H1 (cell line): Measurements from ENCODE around the gene ADCY1. TPM values are rescaled to one million over a fixed set of nuclear protein-coding genes. Genes with fewer than 3 reads are reported as not detected.
A peak's percentile ranks its signal among the peaks of the same experiment; 100 is the strongest.
"Not testable (repeated sequence)": the region's sequence is repeated elsewhere in the genome, so short reads cannot be mapped to it uniquely, and the experiment has no call there.

Experiments
- CTCF ChIA-PET: fragments of 300-600 bp; sonication (Branson Sonifier 250); formaldehyde crosslinking; loops from one replicate; lab custom pipeline; 2021; ENCODE audit not compliant: partially characterized antibody; lab: Charles Lee
- POLR2A ChIA-PET: fragments of 300-600 bp; sonication (Branson Sonifier 250); formaldehyde crosslinking; loops from one replicate; lab custom pipeline; 2021; ENCODE audit warnings: inconsistent platforms; ENCODE audit not compliant: partially characterized antibody; lab: Charles Lee
- DNase-seq, 2 experiments: peaks; one replicate each; pipeline versions ENCODE4 v3.0.0 to v3.0.0-alpha.2; 2010 to 2022; ENCODE audit warnings: low spot score in 2 of 2, low read depth in 1 of 2, mixed read lengths in 1 of 2
- FAIRE-seq: peaks from 2 replicates; lab custom pipeline; 2011; peaks lifted over from hg19 to GRCh38; lab: Jason Lieb, UNC
- H2AFZ ChIP-seq: 2 replicates; pipeline ENCODE4 v1.8.1; 2012; ENCODE audit warnings: low read length, inconsistent platforms
- H2AK5ac ChIP-seq: 2 replicates; pipeline ENCODE4 v1.6.1; 2013; ENCODE audit warnings: low read depth, low read length
- H2BK120ac ChIP-seq: replicated peaks from 2 replicates; pipeline ENCODE3; 2013; ENCODE audit warnings: low read depth, low read length, inconsistent platforms
- H2BK12ac ChIP-seq: 2 replicates; pipeline ENCODE4 v1.6.1; 2013; ENCODE audit warnings: low read depth, low read length
- H2BK15ac ChIP-seq: 2 replicates; pipeline ENCODE4 v1.6.1; 2013; ENCODE audit warnings: low read length
- H2BK20ac ChIP-seq: 2 replicates; pipeline ENCODE4 v1.6.1; 2013; ENCODE audit warnings: low read length
- H2BK5ac ChIP-seq: 2 replicates; pipeline ENCODE4 v1.6.1; 2013; ENCODE audit warnings: low read depth, low read length
- H3K14ac ChIP-seq: 2 replicates; pipeline ENCODE4 v1.6.1; 2013; ENCODE audit warnings: inconsistent platforms; ENCODE audit not compliant: insufficient read length
- H3K18ac ChIP-seq: 2 replicates; pipeline ENCODE4 v1.6.1; 2013; ENCODE audit warnings: low read length; ENCODE audit errors: extremely low read depth
- H3K23ac ChIP-seq: 2 replicates; pipeline ENCODE4 v1.6.1; 2013; ENCODE audit warnings: inconsistent platforms; ENCODE audit not compliant: insufficient read length
- H3K23me2 ChIP-seq: 2 replicates; pipeline ENCODE4 v1.6.1; 2013; ENCODE audit warnings: low read depth, low read length
- H3K27ac ChIP-seq: 2 replicates; pipeline ENCODE4 v1.6.1; 2011; ENCODE audit warnings: low read depth, low read length, inconsistent platforms
- H3K27me3 ChIP-seq, 4 experiments: replicated peaks in 1 of 4; 1 replicate in 1 of 4; 2 replicates in 3 of 4; pipeline versions ENCODE4 v1.6.1 to v1.8.1; 2011 to 2013; ENCODE audit warnings: low read length in 3 of 4, mild to moderate bottlenecking in 3 of 4, inconsistent platforms in 2 of 4, mixed read lengths in 2 of 4, moderate library complexity in 1 of 4; ENCODE audit not compliant: control insufficient read depth in 3 of 4, insufficient read depth in 3 of 4; ENCODE audit errors: extremely low read depth in 1 of 4
- H3K36me3 ChIP-seq, 4 experiments: 2 replicates each; pipeline versions ENCODE4 v1.6.1 to v1.8.1; 2011 to 2013; ENCODE audit warnings: mild to moderate bottlenecking in 4 of 4, low read length in 3 of 4, moderate library complexity in 2 of 4, control low read depth in 1 of 4, inconsistent platforms in 1 of 4; ENCODE audit not compliant: insufficient read depth in 4 of 4, control insufficient read depth in 2 of 4
- H3K4ac ChIP-seq: replicated peaks from 2 replicates; pipeline ENCODE3; 2013; ENCODE audit warnings: low read length, low read depth, mixed read lengths, inconsistent platforms; ENCODE audit not compliant: insufficient read length
- H3K4me1 ChIP-seq, 4 experiments: replicated peaks in 1 of 4; 1 replicate in 1 of 4; 2 replicates in 3 of 4; pipeline versions ENCODE4 v1.6.1 to v1.8.1; 2011 to 2013; ENCODE audit warnings: low read length in 3 of 4, inconsistent platforms in 2 of 4, mixed read lengths in 1 of 4; ENCODE audit not compliant: insufficient read depth in 4 of 4, control insufficient read depth in 3 of 4
- H3K4me2 ChIP-seq, 2 experiments: 2 replicates each; pipeline versions ENCODE4 v1.6.1 to v1.8.1; 2011 to 2013; ENCODE audit warnings: low read depth in 2 of 2, low read length in 2 of 2, control low read depth in 1 of 2, inconsistent platforms in 1 of 2, mild to moderate bottlenecking in 1 of 2; ENCODE audit not compliant: insufficient read depth in 1 of 2
- H3K4me3 ChIP-seq, 4 experiments: fragments of 200-600, 300-600 bp in 1 of 4; sonication (generic), shearing (Covaris generic), sonication (Bioruptor Twin) in 1 of 4; 2 replicates each; pipeline versions ENCODE4 v1.5.1 to v1.8.1; 2011 to 2016; ENCODE audit warnings: low read length in 4 of 4, low read depth in 3 of 4, control low read depth in 2 of 4, inconsistent platforms in 2 of 4, mild to moderate bottlenecking in 2 of 4, mixed read lengths in 1 of 4, moderate library complexity in 1 of 4; ENCODE audit not compliant: insufficient read depth in 2 of 4; ENCODE audit errors: extremely low read depth in 1 of 4
- H3K56ac ChIP-seq: replicated peaks from 2 replicates; pipeline ENCODE3; 2013; ENCODE audit warnings: low read depth, mild to moderate bottlenecking, mixed read lengths, low read length, inconsistent platforms; ENCODE audit not compliant: insufficient read length
- H3K79me1 ChIP-seq: 2 replicates; pipeline ENCODE4 v1.6.1; 2013; ENCODE audit warnings: low read depth, low read length, control low read depth
- H3K79me2 ChIP-seq, 2 experiments: 2 replicates each; pipeline versions ENCODE4 v1.6.1 to v1.8.1; 2012 to 2013; ENCODE audit warnings: low read length in 2 of 2, mild to moderate bottlenecking in 2 of 2, inconsistent platforms in 1 of 2; ENCODE audit not compliant: insufficient read depth in 2 of 2, control insufficient read depth in 1 of 2
- H3K9ac ChIP-seq, 4 experiments: replicated peaks in 1 of 4; 1 replicate in 1 of 4; 2 replicates in 3 of 4; pipeline versions ENCODE4 v1.6.1 to v1.8.1; 2011 to 2013; ENCODE audit warnings: low read depth in 3 of 4, low read length in 3 of 4, control low read depth in 2 of 4, mild to moderate bottlenecking in 2 of 4, moderate library complexity in 2 of 4, inconsistent platforms in 1 of 4; ENCODE audit errors: extremely low read depth in 1 of 4
- H3K9me3 ChIP-seq, 2 experiments: 2 replicates each; pipeline versions ENCODE4 v1.6.1 to v1.8.1; 2012 to 2013; ENCODE audit warnings: mild to moderate bottlenecking in 2 of 2, moderate library complexity in 2 of 2, control low read depth in 1 of 2, inconsistent platforms in 1 of 2, low read depth in 1 of 2, low read length in 1 of 2, mixed read lengths in 1 of 2; ENCODE audit not compliant: insufficient read depth in 2 of 2
- H4K20me1 ChIP-seq, 2 experiments: replicated peaks in 1 of 2; 2 replicates each; pipeline versions ENCODE3 to v1.8.1; 2011 to 2013; ENCODE audit warnings: inconsistent platforms in 2 of 2, low read length in 2 of 2, mild to moderate bottlenecking in 1 of 2; ENCODE audit not compliant: insufficient read depth in 2 of 2, control insufficient read depth in 1 of 2
- H4K5ac ChIP-seq: 2 replicates; pipeline ENCODE4 v1.6.1; 2013; ENCODE audit warnings: low read length, low read depth, mixed read lengths, inconsistent platforms; ENCODE audit not compliant: insufficient read length
- H4K8ac ChIP-seq: 2 replicates; pipeline ENCODE4 v1.8.0; 2013; ENCODE audit warnings: mild to moderate bottlenecking, moderate library complexity, low read length, inconsistent platforms; ENCODE audit not compliant: insufficient read depth; ENCODE audit errors: extremely low read depth
- H4K91ac ChIP-seq: replicated peaks from 2 replicates; pipeline ENCODE3; 2013; ENCODE audit warnings: low read length, mixed read lengths, inconsistent platforms; ENCODE audit not compliant: insufficient read length
- CREB1 ChIP-seq: IDR thresholded peaks from 2 replicates; pipeline ENCODE4 v1.6.1; 2012; ENCODE audit warnings: inconsistent platforms
- KDM4A ChIP-seq: IDR thresholded peaks from one replicate; pipeline ENCODE4 v1.7.1; 2012; ENCODE audit warnings: low read depth, mild to moderate bottlenecking, moderate library complexity, low read length, inconsistent platforms; ENCODE audit not compliant: severe bottlenecking
- MAFK ChIP-seq: IDR thresholded peaks from 2 replicates; pipeline ENCODE4 v1.6.1; 2012; ENCODE audit warnings: low read depth, mild to moderate bottlenecking, improper control_type of control experiment, low read length
- TAF1 ChIP-seq: IDR thresholded peaks from 2 replicates; pipeline ENCODE4 v1.6.1; 2011; ENCODE audit warnings: mild to moderate bottlenecking, low read depth, low read length
- TAF7 ChIP-seq: optimal IDR thresholded peaks from 2 replicates; pipeline ENCODE3; 2011; ENCODE audit warnings: low read depth, mild to moderate bottlenecking, inconsistent platforms, low read length, moderate library complexity, borderline replicate concordance
- TBP ChIP-seq: IDR thresholded peaks from 2 replicates; pipeline ENCODE4 v1.6.1; 2011; ENCODE audit warnings: low read depth, low read length, improper control_type of control experiment
- WGBS, 2 experiments: shearing (Covaris generic) in 1 of 2; methylation state at CpG; one replicate each; pipeline versions ENCODE4 v1.1.6 to v1.1.7; 2013 to 2015; ENCODE audit warnings: low lambda C conversion rate in 2 of 2, mixed read lengths in 2 of 2, inconsistent platforms in 1 of 2, low coverage in 1 of 2, missing lambda C conversion rate in 1 of 2; ENCODE audit not compliant: insufficient replicate concordance in 2 of 2, insufficient coverage in 1 of 2, insufficient read length in 1 of 2; ENCODE audit errors: extremely low coverage in 1 of 2, missing lambda C conversion rate in 1 of 2; 5-methylcytosine and 5-hydroxymethylcytosine counted together
- polyA plus RNA-seq, 7 experiments: library from polyadenylated mRNA; depleted of rRNA in 3 of 7; stranded (reverse) in 5 of 7; unstranded in 2 of 7; fragments of >200 nt in 5 of 7; fragments of 200-250 nt in 2 of 7; gene quantifications; 1 replicate in 5 of 7; 2 replicates in 1 of 7; 4 replicates in 1 of 7; pipeline versions ENCODE4 v1.2.1 to v1.2.3, GENCODE V29; 2011 to 2013; ENCODE audit warnings: missing spikeins in 2 of 7, mixed read lengths in 2 of 7
- total RNA-seq: library from RNA; stranded (reverse); fragmentation: NEBNext Ultra II Directional; extraction: Animal tissue kit (Norgen Biotek cat#: 25700); gene quantifications from 2 replicates; pipeline ENCODE4 v1.2.1, GENCODE V29; 2021

ADCY1 gene
- total and polyA plus RNA-seq, 2 of the 8 experiments (the other 6 are each of a cell fraction or from before 2014, with no cell fraction given), result 7.9 to 26.9 TPM

DNA sequence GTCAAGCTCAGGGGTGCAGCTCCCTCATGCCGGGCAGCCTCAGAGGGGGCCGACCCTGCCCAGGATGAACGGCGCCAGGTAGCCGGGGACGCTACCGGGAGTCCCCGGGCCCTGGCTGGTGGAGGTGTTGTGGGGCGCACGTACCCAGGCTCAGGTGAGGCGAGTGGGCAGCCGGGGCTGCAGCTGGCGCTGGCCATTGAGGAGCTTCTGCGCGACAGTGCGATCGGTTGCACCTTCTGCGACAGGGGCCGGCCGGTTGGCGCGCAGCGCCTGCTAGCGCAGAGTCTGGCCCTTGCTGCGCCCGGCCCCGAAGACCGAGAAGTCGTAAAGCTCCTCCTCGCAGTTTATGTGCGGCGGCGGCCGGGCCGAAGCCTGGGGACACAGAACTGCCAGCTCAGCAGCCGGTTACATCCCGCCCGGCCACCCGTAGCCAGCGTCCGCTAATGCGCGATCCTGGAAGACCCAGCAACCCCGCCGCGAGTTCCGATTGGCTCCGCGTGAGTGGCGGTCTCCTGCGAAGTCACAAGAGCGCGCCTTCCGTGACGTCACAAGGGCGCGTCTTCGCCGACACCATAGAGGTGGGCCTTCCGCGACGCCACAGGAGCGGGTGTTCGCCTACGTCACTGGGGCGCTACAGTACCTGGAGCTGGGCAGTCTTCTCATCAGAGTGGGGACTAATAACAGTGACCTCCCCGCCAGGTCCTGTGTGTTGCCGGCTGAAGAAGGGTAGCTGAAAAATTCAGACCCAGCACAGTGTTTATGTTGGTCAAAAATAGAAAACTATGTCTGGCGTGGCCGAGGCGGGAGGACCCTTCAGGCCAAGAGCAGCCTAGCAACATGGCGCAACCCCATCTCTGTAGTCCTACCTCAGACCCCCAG, 194.6 kb downstream of the ADCY1 start (continued):
- TF ChIP-seq KDM4A, result peak; percentile 100
- peak; percentile 99 for TF ChIP-seq CREB1
- TF ChIP-seq MAFK, result peak; percentile 9; the same call in 1 of the 2 replicates
- peak; percentile 82 for TF ChIP-seq TAF1
- TF ChIP-seq TAF7, result peak; percentile 27
- TF ChIP-seq TBP, result peak; percentile 74

- not testable (repeated sequence) for H2AK5ac ChIP-seq, H2AFZ ChIP-seq, H3K4ac ChIP-seq, H4K5ac ChIP-seq, H3K14ac ChIP-seq, H2BK12ac ChIP-seq, H3K27ac ChIP-seq, H3K23ac ChIP-seq, H3K56ac ChIP-seq, H4K91ac ChIP-seq, H3K36me3 ChIP-seq, FAIRE-seq, H4K20me1 ChIP-seq, H2BK5ac ChIP-seq, H3K27me3 ChIP-seq, H2BK20ac ChIP-seq, H3K79me2 ChIP-seq, DNase-seq, H2BK15ac ChIP-seq, H3K9me3 ChIP-seq, H2BK120ac ChIP-seq, H3K9ac ChIP-seq, H3K79me1 ChIP-seq, H3K23me2 ChIP-seq, H3K4me1 ChIP-seq, H3K18ac ChIP-seq
- Histone ChIP-seq H3K4me3 (peak overlapping the region in 2 of 4 experiments; percentile 71 to 85; a peak in 3 of 8 replicates), H4K8ac (peak overlapping the region; percentile 93; the same call in 1 of the 2 replicates), H3K4me2 (peak overlapping the region; percentile 69 to 72)
- WGBS, 2 experiments, result 96% methylated on average over 20 of the region's 20 CpGs; no CpG with 5 or more reads in 1 of the 2 experiments
- ChIA-PET POLR2A (interaction anchor here (1.1 kb wide), 1 partner anchor 61 kb away, joined by 3 read pairs; no protein-coding TSS in a partner anchor), CTCF (interaction anchor here (1.4 kb wide), 1 partner anchor 408 kb away, joined by 3 read pairs; no protein-coding TSS in a partner anchor)
Measured at GRCh38 chr7:45769626-45770025, 195.5 kb downstream of the ADCY1 start.
